Liver (tissue), 2 donors: ENCODE data around the gene TNK2.

ENCODE experiments used
- RAD21 ChIP-seq, 2 donors: IDR thresholded peaks; 2 replicates each; pipeline ENCODE4 v1.6.1; 2016; ENCODE audit warnings: antibody characterized with exemption in 2 of 2, mild to moderate bottlenecking in 2 of 2
- SP1 ChIP-seq: IDR thresholded peaks from 2 replicates; pipeline ENCODE4 v1.6.1; 2018; ENCODE audit warnings: antibody characterized with exemption, mild to moderate bottlenecking
- TF ChIP-seq, protein P1 (sequence below): IDR thresholded peaks from 2 replicates; pipeline ENCODE4 v1.6.1; 2016; ENCODE audit warnings: antibody characterized with exemption
- donor health status: healthy.

DNA sequence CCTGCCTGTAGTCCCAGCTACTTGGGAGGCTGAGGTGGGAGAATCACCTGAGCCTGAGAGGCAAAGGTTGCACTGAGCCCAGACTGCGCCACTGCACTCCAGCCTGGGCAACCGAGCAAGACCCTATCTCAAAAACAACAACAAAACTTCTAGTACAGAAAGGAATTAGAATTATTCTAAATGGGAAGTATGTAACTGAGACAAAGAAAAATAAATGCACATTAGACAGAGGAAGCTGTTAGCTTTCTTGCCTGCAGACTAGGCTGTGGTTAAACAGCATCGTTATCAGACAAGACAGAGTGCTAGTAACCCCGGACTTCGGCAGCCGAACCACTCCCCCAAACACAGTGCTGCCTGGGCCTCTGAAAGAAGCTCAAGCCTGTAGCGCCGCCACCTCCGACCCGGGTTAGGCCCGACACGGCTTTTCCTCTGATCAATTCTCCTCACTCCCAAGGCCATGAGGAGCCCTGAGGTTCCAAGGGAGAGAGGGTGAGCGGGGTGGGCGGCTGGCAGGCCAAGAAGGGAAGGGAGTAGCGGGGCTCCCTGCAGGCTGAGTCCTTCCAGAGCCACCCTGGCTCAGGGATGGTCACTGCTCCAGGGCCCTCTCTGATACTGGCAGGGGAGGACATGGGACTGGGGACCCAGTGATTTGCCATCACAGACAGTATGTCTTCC, 51.8 kb downstream of the TNK2 start:
- TF ChIP-seq, protein P1, sequence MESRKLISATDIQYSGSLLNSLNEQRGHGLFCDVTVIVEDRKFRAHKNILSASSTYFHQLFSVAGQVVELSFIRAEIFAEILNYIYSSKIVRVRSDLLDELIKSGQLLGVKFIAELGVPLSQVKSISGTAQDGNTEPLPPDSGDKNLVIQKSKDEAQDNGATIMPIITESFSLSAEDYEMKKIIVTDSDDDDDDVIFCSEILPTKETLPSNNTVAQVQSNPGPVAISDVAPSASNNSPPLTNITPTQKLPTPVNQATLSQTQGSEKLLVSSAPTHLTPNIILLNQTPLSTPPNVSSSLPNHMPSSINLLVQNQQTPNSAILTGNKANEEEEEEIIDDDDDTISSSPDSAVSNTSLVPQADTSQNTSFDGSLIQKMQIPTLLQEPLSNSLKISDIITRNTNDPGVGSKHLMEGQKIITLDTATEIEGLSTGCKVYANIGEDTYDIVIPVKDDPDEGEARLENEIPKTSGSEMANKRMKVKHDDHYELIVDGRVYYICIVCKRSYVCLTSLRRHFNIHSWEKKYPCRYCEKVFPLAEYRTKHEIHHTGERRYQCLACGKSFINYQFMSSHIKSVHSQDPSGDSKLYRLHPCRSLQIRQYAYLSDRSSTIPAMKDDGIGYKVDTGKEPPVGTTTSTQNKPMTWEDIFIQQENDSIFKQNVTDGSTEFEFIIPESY = no peak
- TF ChIP-seq RAD21 (IDR thresholded peaks at IDR 0.05) (no peak), SP1 (no peak)
